Neural progenitor cell (in vitro differentiated cells): Measurements from ENCODE around the gene CYSTM1.

Experiments used
- CTCF ChIP-seq: fragments of 200-600 bp; sonication (generic); IDR thresholded peaks from 2 replicates; pipeline ENCODE4 v1.5.1; 2017; ENCODE audit warnings: antibody characterized with exemption, mild to moderate bottlenecking
- EZH2 ChIP-seq: fragments of 200-600 bp; sonication (generic); IDR thresholded peaks from 2 replicates; pipeline ENCODE4 v1.6.1; 2017; ENCODE audit warnings: antibody characterized with exemption, mild to moderate bottlenecking, moderate library complexity

GRCh38 chr5:140252470-140253126 is 77.6 kb downstream of the CYSTM1 start:
- TF ChIP-seq CTCF (no peak), EZH2 (no peak)
